HG03571 (cell line): ENCODE results near the gene PRDX5.

ENCODE experiments used
- ATAC-seq: cut with Tn5 transposase; IDR thresholded peaks from one replicate; pipeline ENCODE4 v1.9.1; 2021; ENCODE audit not compliant: unreplicated experiment

PRDX5 gene

GRCh38 chr11:64289002-64289564 lies 28.8 kb upstream of the PRDX5 start:
- no peak for ATAC-seq

DNA sequence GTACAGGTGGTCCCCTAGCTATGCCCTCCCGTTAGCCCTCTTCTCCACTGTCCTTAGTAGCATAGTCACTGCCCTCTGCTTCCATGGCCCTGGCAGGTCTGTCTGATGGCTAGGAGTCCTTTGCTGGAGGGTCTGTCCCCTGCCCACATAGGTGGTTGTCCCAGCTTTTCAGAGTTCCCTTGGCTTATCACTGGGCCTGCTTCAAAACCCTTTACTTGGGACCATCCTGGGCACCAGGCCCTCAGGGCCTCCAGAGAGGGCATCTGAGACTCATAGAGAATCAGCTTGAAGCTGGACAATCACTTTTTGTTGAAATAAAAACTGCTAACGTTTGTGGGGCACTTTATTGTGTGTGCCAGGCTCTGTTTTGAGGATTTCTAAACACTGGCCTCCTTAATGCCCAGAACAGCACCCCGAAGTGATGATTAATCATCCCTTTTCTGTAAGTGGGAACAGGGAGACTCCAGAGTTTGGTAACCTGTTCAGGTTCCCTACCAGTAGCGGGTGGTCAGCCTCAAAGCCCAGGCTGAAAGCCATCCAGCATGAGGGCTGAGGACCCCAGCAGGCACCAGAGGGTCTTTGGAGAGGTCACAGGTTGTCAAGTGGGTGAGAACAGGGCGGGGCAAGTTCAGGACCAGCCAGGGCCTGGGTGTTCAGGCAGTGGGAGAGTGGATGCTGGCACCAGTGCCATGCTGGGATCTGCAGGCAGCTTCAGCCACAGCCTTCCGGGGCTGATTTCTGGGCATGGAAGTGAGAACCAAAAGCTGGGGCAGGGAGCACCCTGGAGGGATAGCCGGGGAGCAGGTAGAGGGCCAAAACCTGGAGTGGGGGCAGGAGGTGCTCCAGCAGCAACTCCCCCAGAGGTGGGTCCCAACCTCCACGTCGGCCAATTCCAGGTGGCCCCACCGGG lies 27.3 kb upstream of the PRDX5 start:
- ATAC-seq = no peak

GRCh38 chr11:64291262-64291751 lies 26.6 kb upstream of the PRDX5 start, which contains the start of gene KCNK4:
Gene KCNK4 (plus strand): TSS chr11:64291302. CDS start chr11:64293019, 1,717 bp downstream.
- no peak for ATAC-seq

DNA sequence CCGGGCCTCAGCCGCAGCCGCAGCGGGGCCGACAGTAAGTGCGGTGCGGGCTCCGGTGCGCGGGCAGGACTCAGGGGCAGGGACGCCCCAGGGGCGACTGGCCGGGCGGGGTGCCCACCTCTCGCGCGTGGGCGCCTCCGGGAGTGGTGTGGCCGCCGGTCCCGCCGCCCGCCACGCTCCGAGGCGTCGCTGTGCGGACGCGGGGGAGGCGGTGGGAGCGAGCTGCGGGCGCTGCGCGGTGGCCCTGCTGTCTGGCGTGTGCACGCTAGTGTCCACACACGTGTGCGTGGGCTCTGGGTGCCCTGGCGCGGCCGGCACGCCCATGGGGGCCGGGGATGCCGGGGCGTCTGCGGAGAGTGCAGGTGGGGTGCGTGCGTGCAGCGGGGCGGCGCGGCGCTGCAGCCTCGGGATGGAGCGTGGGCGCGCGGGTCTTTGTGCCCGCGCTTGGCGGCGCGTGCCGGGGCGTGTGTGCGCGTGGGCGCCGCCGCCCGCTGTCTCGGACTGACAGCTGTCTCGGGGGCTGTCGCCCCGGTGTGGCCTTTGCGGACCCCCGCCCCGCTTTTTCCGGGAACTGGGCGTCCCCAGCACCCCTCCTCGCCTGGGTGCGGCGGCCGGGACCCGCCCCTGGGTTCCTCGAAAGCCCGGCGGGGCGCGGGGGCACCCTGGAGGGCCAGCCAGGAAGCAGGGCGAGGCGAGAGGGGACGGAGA lies 26.0 kb upstream of the PRDX5 start:
- no peak for ATAC-seq

- no peak for ATAC-seq
Observed at GRCh38 chr11:64292460-64293254, 25.3 kb upstream of the PRDX5 start.

DNA sequence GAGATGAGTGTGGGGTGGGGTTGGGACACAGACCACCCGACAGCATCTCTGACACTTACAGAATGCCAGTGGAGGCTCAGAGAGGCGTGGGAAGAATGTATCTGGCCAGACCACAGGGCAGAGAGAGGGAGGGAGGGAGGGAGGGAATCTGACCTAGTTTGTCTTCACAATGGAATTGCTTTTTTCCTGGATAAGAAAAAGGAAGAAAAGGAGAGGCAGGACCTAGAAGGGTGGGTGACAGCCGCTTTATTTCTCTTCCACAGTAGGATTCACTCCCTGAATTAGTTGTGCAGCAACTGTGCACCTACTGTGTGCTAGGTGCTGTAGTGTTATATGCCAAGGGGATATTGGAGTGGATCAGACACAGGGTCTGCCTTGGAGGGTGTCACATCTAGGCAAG lies 23.1 kb upstream of the PRDX5 start:
- ATAC-seq = no peak

GRCh38 chr11:64295760-64296159 lies 22.2 kb upstream of the PRDX5 start:
- no peak for ATAC-seq

- no peak for ATAC-seq
Observed at GRCh38 chr11:64296236-64296635, 21.7 kb upstream of the PRDX5 start.

GRCh38 chr11:64296830-64297698 lies 20.9 kb upstream of the PRDX5 start:
- ATAC-seq = no peak

GRCh38 chr11:64297699-64298358 lies 20.1 kb upstream of the PRDX5 start:
- ATAC-seq = no peak

DNA sequence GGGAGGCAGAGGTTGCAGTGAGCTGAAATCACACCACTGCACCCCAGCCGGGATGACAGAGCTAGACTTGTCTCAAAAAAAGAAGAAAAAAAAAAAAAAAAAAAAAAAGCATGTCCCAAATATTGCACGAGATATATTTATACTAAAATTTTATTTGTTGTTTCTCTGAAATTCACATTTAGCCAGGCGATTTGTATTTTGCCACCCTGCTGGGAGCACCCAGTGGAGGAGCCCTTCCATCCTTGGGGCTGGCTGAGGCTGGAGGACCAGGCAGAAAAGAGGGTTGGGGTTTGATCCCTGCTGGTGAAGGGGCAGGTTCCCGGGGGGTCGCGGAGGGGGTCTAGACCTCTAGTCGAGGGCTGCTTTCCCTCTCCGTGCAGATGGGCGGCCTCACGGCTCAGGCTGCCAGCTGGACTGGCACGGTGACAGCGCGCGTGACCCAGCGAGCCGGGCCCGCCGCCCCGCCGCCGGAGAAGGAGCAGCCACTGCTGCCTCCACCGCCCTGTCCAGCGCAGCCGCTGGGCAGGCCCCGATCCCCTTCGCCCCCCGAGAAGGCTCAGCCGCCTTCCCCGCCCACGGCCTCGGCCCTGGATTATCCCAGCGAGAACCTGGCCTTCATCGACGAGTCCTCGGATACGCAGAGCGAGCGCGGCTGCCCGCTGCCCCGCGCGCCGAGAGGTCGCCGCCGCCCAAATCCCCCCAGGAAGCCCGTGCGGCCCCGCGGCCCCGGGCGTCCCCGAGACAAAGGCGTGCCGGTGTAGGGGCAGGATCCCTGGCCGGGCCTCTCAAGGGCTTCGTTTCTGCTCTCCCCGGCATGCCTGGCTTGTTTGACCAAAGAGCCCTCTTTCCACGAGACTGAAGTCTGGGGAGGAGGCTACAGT lies 18.7 kb upstream of the PRDX5 start:
- no peak for ATAC-seq

DNA sequence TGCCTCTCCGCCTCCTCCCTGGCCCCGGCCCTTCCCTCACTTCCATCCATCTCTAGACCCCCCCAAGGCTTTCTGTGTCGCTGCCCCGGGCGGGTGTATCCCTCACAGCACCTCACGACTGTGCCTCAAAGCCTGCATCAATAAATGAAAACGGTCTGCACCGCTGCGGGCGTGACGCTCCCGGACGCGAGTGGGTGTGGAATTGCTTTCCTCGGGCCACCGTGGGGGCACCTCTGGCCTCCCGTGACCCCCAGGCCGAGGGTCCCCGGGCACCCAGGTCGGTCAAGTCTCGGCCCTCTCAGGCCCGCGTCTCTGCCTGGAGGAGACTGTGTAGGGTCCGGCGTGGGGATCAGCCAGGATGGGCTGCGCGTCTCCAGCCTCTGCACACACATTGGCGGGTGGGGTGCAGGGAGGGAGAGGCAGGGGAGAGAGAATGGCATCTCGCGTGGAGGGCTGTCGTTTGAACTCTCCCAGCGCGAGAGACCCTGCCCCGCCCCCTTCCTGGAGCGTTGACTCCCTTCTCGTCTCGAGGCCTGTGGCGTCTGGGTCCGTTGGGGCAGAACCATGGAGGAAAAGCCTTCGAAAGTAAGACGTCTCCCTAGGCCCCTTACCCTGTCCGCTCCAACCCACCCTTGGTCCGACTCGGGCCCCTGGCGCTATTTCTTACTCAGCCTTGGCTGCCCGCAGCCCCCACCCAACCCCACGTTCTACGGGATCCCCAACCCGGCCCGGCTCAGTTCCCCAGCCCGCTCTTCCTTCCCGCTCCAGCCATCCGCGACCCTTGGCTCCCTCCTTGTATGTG lies 17.9 kb upstream of the PRDX5 start, which contains the start of gene CATSPERZ:
Gene CATSPERZ, plus strand, starts transcription at position 512 of the 802 bp plus-strand sequence. Its CDS starts 53 bp downstream, at position 565.
- ATAC-seq = no peak

GRCh38 chr11:64303109-64304031 lies 14.6 kb upstream of the PRDX5 start:
- no peak for ATAC-seq

GRCh38 chr11:64304032-64304315 lies 13.9 kb upstream of the PRDX5 start:
- no peak for ATAC-seq

DNA sequence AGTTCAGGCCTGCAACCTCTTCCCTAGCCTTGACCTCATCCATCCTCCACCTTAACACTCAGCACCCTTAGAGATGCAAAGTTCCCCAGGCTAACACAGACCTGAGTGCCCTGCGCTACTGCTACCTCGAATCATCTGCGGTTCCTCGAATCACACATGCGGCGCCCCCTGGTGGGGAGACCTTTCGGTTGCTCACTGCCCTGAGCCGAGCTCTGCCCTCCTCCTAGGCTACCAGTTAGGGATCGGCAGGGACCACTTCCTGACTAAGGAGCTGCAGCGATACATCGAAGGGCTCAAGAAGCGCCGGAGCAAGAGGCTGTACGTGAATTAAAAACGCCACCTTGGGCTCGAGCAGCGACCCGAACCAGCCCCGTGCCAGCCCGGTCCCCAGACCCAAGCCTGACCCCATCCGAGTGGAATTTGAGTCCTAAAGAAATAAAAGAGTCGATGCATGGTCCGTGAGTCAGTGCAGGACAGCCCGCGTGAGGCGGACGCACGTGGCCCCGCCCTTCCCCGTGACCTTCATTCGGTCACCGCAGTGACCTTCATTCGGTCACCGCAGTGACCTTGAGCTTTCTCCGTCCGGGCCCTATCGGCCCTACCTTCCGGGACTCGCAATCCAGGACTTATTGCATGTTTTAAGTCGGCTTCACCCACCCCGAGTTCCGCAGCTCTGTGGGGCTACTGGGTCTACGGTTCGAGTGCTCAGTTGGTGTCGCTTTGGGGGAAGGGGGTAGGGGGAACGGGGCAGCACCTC lies 13.4 kb upstream of the PRDX5 start:
- ATAC-seq = peak; percentile 32
